Right hindlimb (tissue), 1 donor: ENCODE results near the gene CAPN15.

Experiments used
- DNase-seq: peaks from one replicate; pipeline ENCODE4 v3.0.0-alpha.2; 2018

The CAPN15 gene

DNA sequence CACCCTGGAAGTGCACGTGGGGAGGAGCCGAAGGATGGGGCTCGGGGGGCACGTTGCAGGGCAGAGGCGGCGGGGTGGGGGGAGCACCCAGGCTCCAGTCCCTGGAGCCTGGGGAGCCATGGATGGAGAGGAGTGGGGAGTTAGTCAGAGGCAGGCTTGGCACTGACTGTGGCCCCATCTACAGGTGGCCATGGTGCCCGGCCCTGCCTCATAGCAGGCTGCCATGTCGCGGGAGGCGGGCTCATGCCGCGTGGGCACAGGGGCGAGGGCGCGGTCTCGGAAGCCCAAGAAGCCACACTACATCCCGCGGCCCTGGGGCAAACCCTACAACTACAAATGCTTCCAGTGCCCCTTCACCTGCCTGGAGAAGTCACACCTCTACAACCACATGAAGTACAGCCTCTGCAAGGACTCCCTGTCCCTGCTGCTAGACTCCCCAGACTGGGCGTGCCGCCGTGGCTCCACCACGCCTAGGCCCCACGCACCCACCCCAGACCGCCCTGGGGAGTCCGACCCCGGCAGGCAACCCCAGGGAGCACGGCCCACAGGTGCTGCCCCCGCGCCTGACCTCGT lies 35.6 kb downstream of the CAPN15 start:
- DNase-seq, result no peak

GRCh38 chr16:564690-565418 lies 37.3 kb downstream of the CAPN15 start:
- DNase-seq, result no peak

DNA sequence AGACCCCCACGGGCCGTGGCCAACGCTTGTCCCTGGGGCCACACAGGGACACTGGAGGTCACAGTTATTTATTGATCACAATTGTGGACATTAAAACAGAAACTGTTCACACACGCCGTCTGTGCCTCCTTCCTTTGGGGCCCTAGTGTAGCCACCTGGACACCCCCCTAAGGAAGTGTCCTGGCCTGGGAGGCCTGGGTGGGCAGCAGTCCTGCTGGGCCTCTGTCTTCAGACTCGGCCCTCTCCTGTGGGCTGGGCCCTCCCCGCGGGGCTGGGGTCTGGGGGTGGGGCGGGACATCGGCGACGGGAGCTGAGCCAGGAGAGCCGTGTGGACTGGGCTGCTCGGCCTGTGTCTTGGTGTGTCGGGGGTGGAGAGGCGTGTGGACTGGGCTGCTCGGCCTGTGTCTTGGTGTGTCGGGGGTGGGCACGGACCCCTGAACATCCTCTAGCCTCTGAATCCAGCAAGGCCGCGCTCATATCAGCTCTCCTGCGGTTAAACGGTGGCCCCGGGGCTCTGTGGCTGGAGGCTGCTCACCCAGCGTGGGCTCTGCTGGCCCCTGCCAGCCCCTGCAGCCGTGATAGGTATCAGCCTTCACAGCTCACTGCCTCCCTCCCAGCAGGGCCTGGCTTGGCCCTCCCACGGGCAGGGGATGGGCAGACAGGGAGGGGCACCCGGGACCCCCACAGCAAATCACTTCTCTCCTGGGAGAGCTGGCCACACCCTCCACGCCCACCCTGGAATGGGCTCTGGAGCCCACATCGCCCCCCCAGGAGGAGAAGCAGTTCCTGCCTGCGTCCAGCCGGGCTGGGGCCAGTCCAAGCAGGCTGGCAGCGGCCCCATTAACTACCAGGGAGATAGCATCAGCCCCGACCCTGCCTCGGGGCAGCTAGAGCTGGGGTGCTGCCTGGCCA lies 38.2 kb downstream of the CAPN15 start:
- DNase-seq, result no peak

DNA sequence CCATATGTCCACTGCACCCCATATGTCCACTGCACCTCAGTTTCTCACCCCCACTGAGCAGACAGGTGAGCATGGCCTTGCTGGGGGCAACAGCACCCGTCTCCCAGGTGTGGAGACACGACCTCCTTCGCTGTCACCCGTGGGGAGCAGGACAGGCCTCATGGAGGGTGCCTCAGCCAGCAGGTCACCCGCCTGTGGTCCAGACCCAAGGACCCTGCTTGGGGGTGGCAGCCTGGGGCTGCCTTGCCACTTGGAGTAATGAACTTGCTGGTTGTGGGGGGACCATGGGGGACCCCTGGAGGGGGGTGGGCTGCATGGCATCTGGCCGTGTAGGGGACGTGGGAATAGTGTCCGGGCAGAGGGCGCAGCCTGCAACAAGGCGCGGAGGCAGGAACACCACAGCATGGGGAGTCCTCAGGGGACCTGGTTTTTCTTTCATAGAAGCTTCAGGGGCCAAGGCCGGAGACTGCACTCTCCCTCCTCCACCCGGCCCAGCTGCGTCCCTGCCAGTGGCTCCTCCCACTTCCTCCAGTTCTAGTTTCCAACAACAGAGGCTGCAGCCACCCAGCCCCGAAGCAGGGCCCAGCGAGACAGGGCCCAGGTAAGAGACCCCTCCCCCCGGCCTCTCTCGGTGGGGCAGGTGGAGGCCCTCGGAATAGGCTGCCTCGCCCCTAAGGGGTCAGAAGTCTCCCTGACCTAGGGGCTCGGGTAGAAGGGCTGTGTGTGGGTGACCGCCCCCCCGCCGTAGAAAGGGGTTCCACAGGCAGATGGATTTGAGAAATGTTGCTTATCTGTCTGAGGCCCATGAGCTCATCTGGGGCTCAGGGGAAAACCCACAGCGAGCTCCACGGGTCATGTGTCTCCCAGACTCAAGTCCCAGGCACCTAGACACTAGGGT lies 39.2 kb downstream of the CAPN15 start, which contains the start of gene NHLRC4:
Gene NHLRC4 (plus strand): TSS at position 531 of the 898 bp plus-strand sequence. CDS start 1,043 bp downstream, outside the sequence.
- peak; percentile 84 for DNase-seq

GRCh38 chr16:567373-568256 lies 40.1 kb downstream of the CAPN15 start:
- DNase-seq, result no peak

DNA sequence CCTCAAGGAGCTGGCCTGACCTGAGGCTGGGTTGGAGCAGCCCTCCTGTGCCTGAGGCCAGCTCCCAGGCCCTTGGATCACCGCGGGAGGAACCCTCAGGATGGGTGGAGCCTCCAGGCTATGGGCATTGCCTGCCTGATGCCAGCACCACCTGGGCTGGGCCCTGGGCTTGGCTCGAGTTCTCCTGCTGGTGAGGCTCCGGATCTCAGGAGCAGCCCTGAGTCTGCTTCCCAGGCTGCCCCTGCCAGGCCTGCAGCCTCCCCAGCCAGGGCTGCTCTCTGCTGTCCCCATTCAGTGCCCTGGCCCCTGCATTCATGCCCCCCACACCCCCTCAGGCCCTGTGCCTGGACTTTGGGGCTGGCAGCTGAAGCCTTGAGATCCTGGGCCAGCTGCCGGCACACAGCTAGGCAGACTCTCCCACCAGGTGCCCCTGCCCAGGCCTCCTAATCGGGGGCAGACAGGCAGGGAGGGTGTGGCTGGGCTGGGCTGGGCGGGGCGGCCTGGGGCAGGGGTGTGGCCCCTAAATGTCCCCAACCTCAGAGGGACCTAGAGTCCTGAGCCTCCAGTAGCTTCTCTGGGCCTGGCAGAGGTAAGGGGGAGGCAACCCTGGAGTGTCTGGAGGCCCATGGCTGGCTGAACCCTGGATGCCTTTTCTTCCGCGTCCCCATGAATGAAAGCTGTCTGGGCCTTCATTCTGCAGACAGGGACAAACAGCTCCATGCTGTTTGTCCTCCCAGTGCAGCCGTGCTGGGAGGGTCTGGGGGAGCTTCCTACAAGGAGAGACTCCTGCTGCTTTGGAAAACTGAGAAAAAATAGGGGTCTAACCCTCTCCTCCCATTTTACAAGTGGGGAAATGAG lies 41.1 kb downstream of the CAPN15 start:
- no peak for DNase-seq

DNA sequence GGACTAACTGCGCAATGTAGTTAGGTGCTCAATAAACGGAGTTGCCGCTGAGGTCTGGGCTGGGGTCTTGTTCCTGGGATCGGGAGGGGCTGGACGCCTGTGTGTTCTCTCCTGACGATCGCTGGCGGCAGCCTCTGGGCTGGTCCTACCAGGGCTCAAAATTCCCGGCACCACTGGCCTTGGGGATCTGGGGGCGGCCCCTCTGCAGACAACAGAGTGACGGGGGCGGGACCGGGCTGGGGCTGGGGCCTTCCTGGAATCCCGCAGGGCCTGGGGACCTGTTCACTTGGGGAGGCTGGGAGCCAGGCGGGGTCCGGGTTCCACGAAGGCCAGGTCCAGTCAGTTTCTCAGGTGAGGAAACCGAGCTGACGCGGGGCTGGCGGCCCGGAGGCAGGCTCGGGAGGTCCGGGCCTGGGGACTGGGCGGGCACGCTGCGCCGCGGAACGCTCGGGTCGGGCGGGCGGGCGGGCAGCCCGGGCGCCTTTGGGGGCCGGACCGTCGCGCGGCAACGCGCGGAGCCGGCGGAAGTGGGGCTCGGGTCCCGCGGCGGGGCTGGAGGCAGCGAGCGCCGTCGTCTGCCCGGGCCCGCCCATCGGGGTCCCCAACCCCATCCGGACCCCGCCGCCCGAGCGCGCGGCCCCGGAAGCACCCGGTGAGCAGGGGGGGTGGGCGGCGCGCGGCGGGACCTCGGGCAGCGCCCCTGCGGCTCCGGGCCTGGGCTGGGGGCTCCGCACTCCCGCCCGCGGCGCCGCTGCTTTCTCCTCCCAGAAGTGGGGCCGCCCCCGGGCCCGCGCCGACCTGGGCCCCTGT lies 42.1 kb downstream of the CAPN15 start, which contains the start of gene PIGQ:
Gene PIGQ (plus strand): TSS at position 524 of the 810 bp plus-strand sequence. CDS start 4,107 bp downstream, outside the sequence.
- peak; percentile 85 for DNase-seq

DNA sequence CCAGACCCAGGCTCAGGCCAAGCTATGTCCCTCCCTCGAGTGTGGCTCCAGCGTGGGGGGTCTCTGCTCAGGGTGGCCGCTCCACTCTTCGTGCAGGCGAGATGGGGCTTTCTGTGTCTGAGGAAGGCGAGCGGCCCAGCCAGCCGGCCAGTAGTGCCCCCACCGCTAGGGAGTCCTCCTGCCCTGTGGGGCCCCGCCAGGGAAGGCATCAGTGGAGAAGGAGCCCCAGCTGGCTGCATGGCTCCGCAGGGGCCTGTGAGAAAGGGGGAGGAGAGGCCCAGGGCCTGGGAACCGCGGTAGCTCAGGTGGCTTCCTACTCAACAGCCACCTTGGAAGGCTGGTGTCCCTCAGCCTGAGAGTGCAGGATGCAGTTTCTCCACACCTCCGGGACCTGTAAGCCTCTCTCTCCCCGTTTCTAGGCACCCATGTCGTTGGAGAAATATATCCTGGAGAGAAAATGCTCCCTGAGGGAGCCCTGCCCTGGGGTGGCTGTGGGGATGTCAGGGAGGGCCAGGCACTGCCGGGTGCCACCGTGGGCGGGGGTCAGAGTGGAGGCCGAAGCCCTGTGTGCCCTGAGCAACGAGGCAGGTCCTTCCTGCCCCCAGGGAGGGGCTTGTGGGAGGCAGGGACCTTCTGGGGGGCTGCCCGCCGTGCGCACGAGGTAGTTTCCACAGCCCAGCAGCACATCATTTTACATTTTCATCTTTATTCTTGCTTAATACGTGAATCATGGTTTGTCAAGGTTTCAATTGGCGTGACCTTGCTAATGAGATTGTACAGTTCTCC lies 45.5 kb downstream of the CAPN15 start:
- DNase-seq, result no peak

- DNase-seq, result no peak
Measured at GRCh38 chr16:574021-574760, 46.7 kb downstream of the CAPN15 start.

- no peak for DNase-seq
Measured at GRCh38 chr16:575354-576196, 48.1 kb downstream of the CAPN15 start.

GRCh38 chr16:576197-576822 lies 48.8 kb downstream of the CAPN15 start:
- DNase-seq, result no peak

- DNase-seq, result no peak
Measured at GRCh38 chr16:576823-577201, 49.3 kb downstream of the CAPN15 start.

GRCh38 chr16:577796-578195 lies 50.3 kb downstream of the CAPN15 start:
- no peak for DNase-seq

- DNase-seq, result no peak
Measured at GRCh38 chr16:578232-578869, 50.8 kb downstream of the CAPN15 start.

- peak; percentile 66 for DNase-seq
Measured at GRCh38 chr16:578870-579405, 51.4 kb downstream of the CAPN15 start.
